SK-N-SH (cell line): ENCODE measurements around the gene SPOCK1. TPM values are rescaled to one million over a fixed set of nuclear protein-coding genes. Genes with fewer than 3 reads are reported as not detected.

Source experiments
- CTCF ChIA-PET: fragments of 300-600, 350-600 bp; formaldehyde crosslinking; extraction: SDS; loops from one replicate; lab custom pipeline; 2021; lab: Yijun Ruan, JAX
- POLR2A ChIA-PET: fragments of 350-600 bp; sonication (Branson Sonifier 250); formaldehyde crosslinking; extraction: SDS; loops from one replicate; lab custom pipeline; 2020; ENCODE audit warnings: antibody characterized with exemption, inconsistent platforms; lab: Yijun Ruan, JAX
- DNase-seq: peaks from one replicate; pipeline ENCODE4 v3.0.0; 2012
- H2AFZ ChIP-seq: fragments of 200-600 bp; sonication (generic); 2 replicates; pipeline ENCODE4 v1.8.1; 2016; ENCODE audit warnings: antibody characterized with exemption, mild to moderate bottlenecking, low read depth
- H3F3A ChIP-seq: fragments of 200-600 bp; sonication (generic); replicated peaks from 2 replicates; pipeline ENCODE3; 2016; ENCODE audit warnings: antibody characterized with exemption, mild to moderate bottlenecking; ENCODE audit not compliant: insufficient read depth
- H3K27ac ChIP-seq, 2 experiments: fragments of 200-500 bp in 1 of 2; fragments of 200-600 bp in 1 of 2; sonication (Bioruptor generic) in 1 of 2; sonication (generic), shearing (Covaris generic) in 1 of 2; 2 replicates each; pipeline versions ENCODE4 v1.5.1 to v1.6.1; 2014 to 2016; ENCODE audit warnings: low read depth in 2 of 2, inconsistent platforms in 1 of 2, low read length in 1 of 2, mild to moderate bottlenecking in 1 of 2, mixed read lengths in 1 of 2
- H3K27me3 ChIP-seq: fragments of 200-600 bp; sonication (generic), shearing (Covaris generic); 2 replicates; pipeline ENCODE4 v1.6.1; 2016; ENCODE audit warnings: mixed run types; ENCODE audit not compliant: insufficient read depth
- H3K36me3 ChIP-seq, 2 experiments: fragments of 200-500 bp in 1 of 2; fragments of 200-600 bp in 1 of 2; sonication (Bioruptor generic) in 1 of 2; sonication (generic) in 1 of 2; replicated peaks in 1 of 2; 2 replicates each; pipeline versions ENCODE3 to v1.5.1; 2014 to 2016; ENCODE audit warnings: low read length in 1 of 2, mild to moderate bottlenecking in 1 of 2; ENCODE audit not compliant: insufficient read depth in 2 of 2, control insufficient read depth in 1 of 2
- H3K4me1 ChIP-seq, 2 experiments: fragments of 200-500 bp in 1 of 2; fragments of 200-600 bp in 1 of 2; sonication (Bioruptor generic) in 1 of 2; sonication (generic), shearing (Covaris generic) in 1 of 2; 2 replicates each; pipeline versions ENCODE4 v1.5.1 to v1.6.1; 2014 to 2016; ENCODE audit warnings: low read depth in 1 of 2, low read length in 1 of 2, mixed run types in 1 of 2; ENCODE audit not compliant: insufficient read depth in 2 of 2, control insufficient read depth in 1 of 2
- H3K4me2 ChIP-seq: fragments of 200-600 bp; sonication (generic), shearing (Covaris generic); 2 replicates; pipeline ENCODE4 v1.6.1; 2017; ENCODE audit warnings: mixed run types
- H3K4me3 ChIP-seq, 2 experiments: fragments of 200-500 bp in 1 of 2; fragments of 200-600 bp in 1 of 2; sonication (Bioruptor generic) in 1 of 2; sonication (generic), shearing (Covaris generic) in 1 of 2; 2 replicates each; pipeline versions ENCODE4 v1.5.1 to v1.8.1; 2014 to 2016; ENCODE audit warnings: low read depth in 2 of 2, inconsistent platforms in 1 of 2, low read length in 1 of 2, mild to moderate bottlenecking in 1 of 2, mixed read lengths in 1 of 2, moderate library complexity in 1 of 2
- H3K79me2 ChIP-seq: fragments of 200-600 bp; sonication (generic); 2 replicates; pipeline ENCODE4 v1.8.1; 2017; ENCODE audit warnings: mild to moderate bottlenecking; ENCODE audit not compliant: insufficient read depth
- H3K9ac ChIP-seq: fragments of 200-600 bp; sonication (generic); 2 replicates; pipeline ENCODE4 v1.6.1; 2017; ENCODE audit warnings: mixed run types
- H3K9me2 ChIP-seq: fragments of 200-600 bp; sonication (generic); 2 replicates; pipeline ENCODE4 v1.6.1; 2017; ENCODE audit warnings: mixed run types
- H3K9me3 ChIP-seq: fragments of 200-600 bp; sonication (generic); 2 replicates; pipeline ENCODE4 v1.6.1; 2017; ENCODE audit warnings: mixed run types, mild to moderate bottlenecking, moderate library complexity
- H4K20me1 ChIP-seq: fragments of 200-600 bp; sonication (generic); 2 replicates; pipeline ENCODE4 v1.6.1; 2017; ENCODE audit warnings: mild to moderate bottlenecking, mixed run types; ENCODE audit not compliant: insufficient read depth
- EZH2phosphoT487 ChIP-seq: fragments of 200-600 bp; sonication (generic); IDR thresholded peaks from 2 replicates; pipeline ENCODE4 v1.6.1; 2017; ENCODE audit warnings: low read depth, mixed run types, mild to moderate bottlenecking, antibody characterized with exemption, moderate library complexity, borderline replicate concordance
- FOSL2 ChIP-seq: IDR thresholded peaks from 2 replicates; pipeline ENCODE4 v1.4.0; 2012; ENCODE audit warnings: low read depth, mild to moderate bottlenecking, moderate library complexity, borderline replicate concordance
- FOXM1 ChIP-seq: IDR thresholded peaks from 2 replicates; pipeline ENCODE4 v1.4.0; 2012; ENCODE audit warnings: low read depth, mild to moderate bottlenecking
- GABPA ChIP-seq: IDR thresholded peaks from 2 replicates; pipeline ENCODE4 v1.4.0; 2012; ENCODE audit warnings: low read depth, mild to moderate bottlenecking
- MEF2A ChIP-seq: IDR thresholded peaks from 2 replicates; pipeline ENCODE4 v1.4.0; 2012; ENCODE audit warnings: low read depth, borderline replicate concordance
- NFIC ChIP-seq: IDR thresholded peaks from 2 replicates; pipeline ENCODE4 v1.4.0; 2012; ENCODE audit warnings: borderline replicate concordance
- NRF1 ChIP-seq: IDR thresholded peaks from 2 replicates; pipeline ENCODE4 v1.6.1; 2012; ENCODE audit warnings: low read depth, mild to moderate bottlenecking, low read length
- RXRA ChIP-seq: IDR thresholded peaks from 2 replicates; pipeline ENCODE4 v1.4.0; 2012; ENCODE audit warnings: low read depth, mild to moderate bottlenecking, borderline replicate concordance
- SMC3 ChIP-seq: IDR thresholded peaks from 2 replicates; pipeline ENCODE4 v1.6.1; 2012; ENCODE audit warnings: low read depth, low read length, improper control_type of control experiment
- TAF1 ChIP-seq: IDR thresholded peaks from 2 replicates; pipeline ENCODE4 v1.6.1; 2012; ENCODE audit warnings: low read depth, mild to moderate bottlenecking, low read length, moderate library complexity, borderline replicate concordance
- YY1 ChIP-seq: IDR thresholded peaks from 2 replicates; pipeline ENCODE4 v1.4.0; 2012; ENCODE audit warnings: low read depth, mild to moderate bottlenecking
- WGBS: methylation state at CpG from one replicate; pipeline ENCODE4 v1.1.6; 2017; ENCODE audit warnings: low lambda C conversion rate; 5-methylcytosine and 5-hydroxymethylcytosine counted together
- polyA plus RNA-seq, 3 experiments: library from polyadenylated mRNA; depleted of rRNA; stranded (reverse); fragments of >200 nt; gene quantifications; 2 replicates each; pipeline ENCODE4 v1.2.3, GENCODE V29; 2012
- TF ChIP-seq, protein P1 (sequence below): IDR thresholded peaks from 2 replicates; pipeline ENCODE4 v1.4.0; 2012; ENCODE audit warnings: low read depth, borderline replicate concordance
- TF ChIP-seq, protein P2 (sequence below): IDR thresholded peaks from 2 replicates; pipeline ENCODE4 v1.6.1; 2012; ENCODE audit warnings: mild to moderate bottlenecking, low read depth, low read length, moderate library complexity
- TF ChIP-seq, protein P3 (sequence below): fragments of 200-600 bp; sonication (generic); IDR thresholded peaks from 2 replicates; pipeline ENCODE4 v1.6.1; 2017; ENCODE audit warnings: antibody characterized with exemption, mild to moderate bottlenecking, moderate library complexity

SPOCK1 gene
- polyA plus RNA-seq, 1 of the 3 experiments (the other 2 are of a cell fraction) = 11.3 TPM

- Histone ChIP-seq H3K27me3 (no peaks in the 10 kb centered on the region), H3K4me3 (no peak overlapping the region), H3K36me3 (no peaks in the 10 kb centered on the region), H2AFZ (no peak overlapping the region), H3K9me3 (no peaks in the 10 kb centered on the region), H3K9me2 (no peaks in the 10 kb centered on the region), H3K27ac (no peak overlapping the region), H3K79me2 (peaks cover 2% of the 10 kb centered on the region), H3K9ac (no peak overlapping the region), H3F3A (peaks cover 5% of the 10 kb centered on the region), H4K20me1 (peaks cover 8% of the 10 kb centered on the region; the same call in 1 of the 2 replicates), H3K4me2 (no peak overlapping the region), H3K4me1 (peaks cover 3 to 11% of the 10 kb centered on the region in 2 experiments; a peak in 3 of 4 replicates)
- 70% methylated on average over 3 of the region's 5 CpGs for WGBS
- DNase-seq = no peak
- ChIA-PET POLR2A (no interaction called here), CTCF (interaction anchor here (1.7 to 2.2 kb wide), 2 partner anchors 142 to 414 kb away, joined by 5 to 9 read pairs; no protein-coding TSS in a partner anchor)
- TF ChIP-seq RXRA (no peak), TAF1 (no peak), FOXM1 (no peak), GABPA (no peak), YY1 (no peak), MEF2A (no peak), SMC3 (no peak), FOSL2 (no peak), NFIC (no peak), EZH2phosphoT487 (no peak), NRF1 (no peak)
- TF ChIP-seq, protein P1, sequence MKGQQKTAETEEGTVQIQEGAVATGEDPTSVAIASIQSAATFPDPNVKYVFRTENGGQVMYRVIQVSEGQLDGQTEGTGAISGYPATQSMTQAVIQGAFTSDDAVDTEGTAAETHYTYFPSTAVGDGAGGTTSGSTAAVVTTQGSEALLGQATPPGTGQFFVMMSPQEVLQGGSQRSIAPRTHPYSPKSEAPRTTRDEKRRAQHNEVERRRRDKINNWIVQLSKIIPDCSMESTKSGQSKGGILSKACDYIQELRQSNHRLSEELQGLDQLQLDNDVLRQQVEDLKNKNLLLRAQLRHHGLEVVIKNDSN = no peak
- TF ChIP-seq, protein P2, sequence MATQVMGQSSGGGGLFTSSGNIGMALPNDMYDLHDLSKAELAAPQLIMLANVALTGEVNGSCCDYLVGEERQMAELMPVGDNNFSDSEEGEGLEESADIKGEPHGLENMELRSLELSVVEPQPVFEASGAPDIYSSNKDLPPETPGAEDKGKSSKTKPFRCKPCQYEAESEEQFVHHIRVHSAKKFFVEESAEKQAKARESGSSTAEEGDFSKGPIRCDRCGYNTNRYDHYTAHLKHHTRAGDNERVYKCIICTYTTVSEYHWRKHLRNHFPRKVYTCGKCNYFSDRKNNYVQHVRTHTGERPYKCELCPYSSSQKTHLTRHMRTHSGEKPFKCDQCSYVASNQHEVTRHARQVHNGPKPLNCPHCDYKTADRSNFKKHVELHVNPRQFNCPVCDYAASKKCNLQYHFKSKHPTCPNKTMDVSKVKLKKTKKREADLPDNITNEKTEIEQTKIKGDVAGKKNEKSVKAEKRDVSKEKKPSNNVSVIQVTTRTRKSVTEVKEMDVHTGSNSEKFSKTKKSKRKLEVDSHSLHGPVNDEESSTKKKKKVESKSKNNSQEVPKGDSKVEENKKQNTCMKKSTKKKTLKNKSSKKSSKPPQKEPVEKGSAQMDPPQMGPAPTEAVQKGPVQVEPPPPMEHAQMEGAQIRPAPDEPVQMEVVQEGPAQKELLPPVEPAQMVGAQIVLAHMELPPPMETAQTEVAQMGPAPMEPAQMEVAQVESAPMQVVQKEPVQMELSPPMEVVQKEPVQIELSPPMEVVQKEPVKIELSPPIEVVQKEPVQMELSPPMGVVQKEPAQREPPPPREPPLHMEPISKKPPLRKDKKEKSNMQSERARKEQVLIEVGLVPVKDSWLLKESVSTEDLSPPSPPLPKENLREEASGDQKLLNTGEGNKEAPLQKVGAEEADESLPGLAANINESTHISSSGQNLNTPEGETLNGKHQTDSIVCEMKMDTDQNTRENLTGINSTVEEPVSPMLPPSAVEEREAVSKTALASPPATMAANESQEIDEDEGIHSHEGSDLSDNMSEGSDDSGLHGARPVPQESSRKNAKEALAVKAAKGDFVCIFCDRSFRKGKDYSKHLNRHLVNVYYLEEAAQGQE = no peak
- TF ChIP-seq, protein P3, sequence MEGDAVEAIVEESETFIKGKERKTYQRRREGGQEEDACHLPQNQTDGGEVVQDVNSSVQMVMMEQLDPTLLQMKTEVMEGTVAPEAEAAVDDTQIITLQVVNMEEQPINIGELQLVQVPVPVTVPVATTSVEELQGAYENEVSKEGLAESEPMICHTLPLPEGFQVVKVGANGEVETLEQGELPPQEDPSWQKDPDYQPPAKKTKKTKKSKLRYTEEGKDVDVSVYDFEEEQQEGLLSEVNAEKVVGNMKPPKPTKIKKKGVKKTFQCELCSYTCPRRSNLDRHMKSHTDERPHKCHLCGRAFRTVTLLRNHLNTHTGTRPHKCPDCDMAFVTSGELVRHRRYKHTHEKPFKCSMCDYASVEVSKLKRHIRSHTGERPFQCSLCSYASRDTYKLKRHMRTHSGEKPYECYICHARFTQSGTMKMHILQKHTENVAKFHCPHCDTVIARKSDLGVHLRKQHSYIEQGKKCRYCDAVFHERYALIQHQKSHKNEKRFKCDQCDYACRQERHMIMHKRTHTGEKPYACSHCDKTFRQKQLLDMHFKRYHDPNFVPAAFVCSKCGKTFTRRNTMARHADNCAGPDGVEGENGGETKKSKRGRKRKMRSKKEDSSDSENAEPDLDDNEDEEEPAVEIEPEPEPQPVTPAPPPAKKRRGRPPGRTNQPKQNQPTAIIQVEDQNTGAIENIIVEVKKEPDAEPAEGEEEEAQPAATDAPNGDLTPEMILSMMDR = no peak
Observed at GRCh38 chr5:137216976-137217598, 282.0 kb downstream of the SPOCK1 start.
